GM23338 (cell line): ENCODE measurements around the gene SLC10A6.
"Not testable (repeated sequence)": the region's sequence is repeated elsewhere in the genome, so short reads cannot be mapped to it uniquely, and the experiment has no call there.

Experiments used
- CREB1 ChIP-seq: fragments of 250-450 bp; sonication (Bioruptor Pico); IDR thresholded peaks from 2 replicates; pipeline ENCODE4 v1.5.0; 2020; ENCODE audit warnings: low read depth, mild to moderate bottlenecking, moderate library complexity
- CTCF ChIP-seq, 2 experiments: fragments of 200-600 bp in 1 of 2; sonication (generic) in 1 of 2; conservative IDR thresholded peaks; 2 replicates each; pipeline versions ENCODE4 v1.5.1 to v1.6.1; 2016 to 2017; ENCODE audit warnings: antibody characterized with exemption in 2 of 2, low read depth in 2 of 2, mild to moderate bottlenecking in 2 of 2, moderate library complexity in 1 of 2
- ETS1 ChIP-seq: IDR thresholded peaks from 2 replicates; pipeline ENCODE4 v1.6.1; 2016; ENCODE audit warnings: antibody characterized with exemption
- EZH2 ChIP-seq: fragments of 200-600 bp; sonication (generic); IDR thresholded peaks from one replicate; pipeline ENCODE4 v1.8.0; 2017; ENCODE audit warnings: antibody characterized with exemption, mild to moderate bottlenecking, low read depth; ENCODE audit not compliant: unreplicated experiment
- EZH2phosphoT487 ChIP-seq: fragments of 200-600 bp; sonication (generic); IDR thresholded peaks from one replicate; pipeline ENCODE4 v1.8.1; 2018; ENCODE audit warnings: antibody characterized with exemption; ENCODE audit not compliant: unreplicated experiment
- JUNB ChIP-seq: IDR thresholded peaks from one replicate; pipeline ENCODE4 v1.6.1; 2016; ENCODE audit warnings: antibody characterized with exemption; ENCODE audit not compliant: unreplicated experiment
- NANOG ChIP-seq: IDR thresholded peaks from 2 replicates; pipeline ENCODE4 v1.6.1; 2016; ENCODE audit warnings: antibody characterized with exemption, borderline replicate concordance
- POLR2AphosphoS5 ChIP-seq: IDR thresholded peaks from 2 replicates; pipeline ENCODE4 v1.6.1; 2016; ENCODE audit warnings: antibody characterized with exemption, low read depth
- REST ChIP-seq: IDR thresholded peaks from one replicate; pipeline ENCODE4 v1.6.1; 2018; ENCODE audit warnings: antibody characterized with exemption; ENCODE audit not compliant: unreplicated experiment
- ZNF114 ChIP-seq: fragments of 250-450 bp; sonication (Bioruptor Pico); IDR thresholded peaks from 2 replicates; pipeline ENCODE4 v1.5.0; 2020; ENCODE audit warnings: mild to moderate bottlenecking, moderate library complexity
- ZNF462 ChIP-seq: fragments of 250-450 bp; sonication (Bioruptor Pico); IDR thresholded peaks from 2 replicates; pipeline ENCODE4 v1.5.0; 2020; ENCODE audit warnings: mild to moderate bottlenecking, moderate library complexity

- TF ChIP-seq POLR2AphosphoS5; CTCF (conservative IDR thresholded peaks at IDR 0.05; ENCODE audit: low read depth in 2 of 2); CREB1; EZH2phosphoT487; NANOG; EZH2; REST; ZNF114; JUNB; ZNF462 (CRISPR knock-in tag); ETS1: not testable (repeated sequence)
Measured at GRCh38 chr4:86875436-86875835, 26.3 kb upstream of the SLC10A6 start.
